GM19452 (cell line): ENCODE data around the gene TMEM255A.

ENCODE experiments used
- ATAC-seq: cut with Tn5 transposase; IDR thresholded peaks from one replicate; pipeline ENCODE4 v1.9.1; 2021; ENCODE audit not compliant: unreplicated experiment

TMEM255A gene

GRCh38 chrX:120308959-120309872 is 2.0 kb downstream of the TMEM255A start:
- ATAC-seq, result peak; percentile 95

- no peak for ATAC-seq
These were observed 2.7 kb downstream of the TMEM255A start for GRCh38 chrX:120308558-120308957.

- no peak for ATAC-seq
These were observed 4.6 kb downstream of the TMEM255A start for GRCh38 chrX:120306630-120307029.

- no peak for ATAC-seq
These were observed 5.6 kb downstream of the TMEM255A start for GRCh38 chrX:120305531-120306141.

GRCh38 chrX:120304256-120304655 is 7.0 kb downstream of the TMEM255A start:
- no peak for ATAC-seq

GRCh38 chrX:120302434-120302833 is 8.8 kb downstream of the TMEM255A start:
- ATAC-seq, result peak; percentile 87

- ATAC-seq, result peak; percentile 23
These were observed 9.3 kb downstream of the TMEM255A start for GRCh38 chrX:120301960-120302359.

- no peak for ATAC-seq
These were observed 9.8 kb downstream of the TMEM255A start for GRCh38 chrX:120301497-120301896.

GRCh38 chrX:120299928-120300327 is 11.3 kb downstream of the TMEM255A start:
- no peak for ATAC-seq

- no peak for ATAC-seq
These were observed 13.3 kb downstream of the TMEM255A start for GRCh38 chrX:120297923-120298322.

- ATAC-seq, result no peak
These were observed 16.6 kb downstream of the TMEM255A start for GRCh38 chrX:120294651-120295050.

GRCh38 chrX:120293015-120293414 is 18.2 kb downstream of the TMEM255A start:
- no peak for ATAC-seq

- ATAC-seq, result no peak
These were observed 20.1 kb downstream of the TMEM255A start for GRCh38 chrX:120291211-120291610.

- ATAC-seq, result no peak
These were observed 21.2 kb downstream of the TMEM255A start for GRCh38 chrX:120290107-120290506.

GRCh38 chrX:120287513-120288112 is 23.6 kb downstream of the TMEM255A start:
- ATAC-seq, result peak; percentile 86

- peak; percentile 65 for ATAC-seq
These were observed 24.3 kb downstream of the TMEM255A start for GRCh38 chrX:120286733-120287512.

GRCh38 chrX:120282697-120283096 is 28.6 kb downstream of the TMEM255A start:
- no peak for ATAC-seq

GRCh38 chrX:120281761-120282160 is 29.5 kb downstream of the TMEM255A start:
- no peak for ATAC-seq

GRCh38 chrX:120281021-120281624 is 30.1 kb downstream of the TMEM255A start:
- ATAC-seq, result no peak

GRCh38 chrX:120274958-120275357 is 36.3 kb downstream of the TMEM255A start:
- no peak for ATAC-seq

GRCh38 chrX:120274145-120274544 is 37.1 kb downstream of the TMEM255A start:
- ATAC-seq, result no peak
